MCF 10A (cell line): ENCODE results near the gene KDM4B. TPM values are rescaled to one million over a fixed set of nuclear protein-coding genes. Genes with fewer than 3 reads are reported as not detected.

Source experiments
- BruUV-seq: library from RNA; stranded (reverse); fragments of 400-500 nt; replicated peaks from 2 replicates; lab custom pipeline; 2021; lab: Mats Ljungman, UMichigan
- CTCF ChIA-PET: fragments of 300-600 bp; sonication (Branson Sonifier 250); formaldehyde crosslinking; extraction: SDS; loops from one replicate; lab custom pipeline; 2021; ENCODE audit warnings: antibody characterized with exemption, inconsistent platforms; lab: Yijun Ruan, JAX
- POLR2A ChIA-PET: fragments of 300-600, 350-650 bp; sonication (Branson Sonifier 250); formaldehyde crosslinking; extraction: SDS; loops from one replicate; lab custom pipeline; 2020; ENCODE audit warnings: antibody characterized with exemption, inconsistent platforms; lab: Yijun Ruan, JAX
- DNase-seq: peaks from one replicate; pipeline ENCODE4 v3.0.0-alpha.2; 2018; ENCODE audit not compliant: unreplicated experiment
- H3K27ac Mint-ChIP-seq: one replicate; pipeline ENCODE4 v1.8.0; 2022; ENCODE audit warnings: mild to moderate bottlenecking, low read depth, mixed read lengths; ENCODE audit not compliant: unreplicated experiment
- H3K27me3 Mint-ChIP-seq: one replicate; pipeline ENCODE4 v1.8.0; 2022; ENCODE audit warnings: mixed read lengths; ENCODE audit not compliant: insufficient read depth, unreplicated experiment
- H3K36me3 Mint-ChIP-seq: one replicate; pipeline ENCODE4 v1.8.0; 2022; ENCODE audit warnings: mild to moderate bottlenecking, moderate library complexity, mixed read lengths; ENCODE audit not compliant: insufficient read depth, unreplicated experiment
- H3K4me1 Mint-ChIP-seq: one replicate; pipeline ENCODE4 v1.8.0; 2022; ENCODE audit warnings: mixed read lengths; ENCODE audit not compliant: insufficient read depth, unreplicated experiment
- H3K4me3 Mint-ChIP-seq: one replicate; pipeline ENCODE4 v1.8.0; 2022; ENCODE audit warnings: mild to moderate bottlenecking, moderate library complexity, mixed read lengths; ENCODE audit not compliant: unreplicated experiment
- H3K9me3 Mint-ChIP-seq: one replicate; pipeline ENCODE4 v1.8.0; 2022; ENCODE audit warnings: mixed read lengths; ENCODE audit not compliant: unreplicated experiment
- intact Hi-C: fragments of 100-400 bp; cut with micrococcal nuclease; formaldehyde crosslinking; loops from 2 replicates; pipeline ENCODE4 v1.14.1; 2022
- total RNA-seq: library from RNA; stranded (reverse); gene quantifications from 2 replicates; pipeline ENCODE4 v1.2.3, GENCODE V29; 2022
- TF ChIP-seq, protein P1 (sequence below): fragments of 200-600 bp; IDR thresholded peaks from one replicate; pipeline ENCODE4 v1.8.0; 2022; ENCODE audit warnings: antibody characterized with exemption, mild to moderate bottlenecking; ENCODE audit not compliant: unreplicated experiment

Gene KDM4B
- total RNA-seq, 1 experiment from 2014 or later = 34.4 TPM

GRCh38 chr19:5130371-5131030 is 161.6 kb downstream of the KDM4B start:
- ChIA-PET POLR2A (no interaction called here), CTCF (no interaction called here)
- Mint-ChIP-seq H3K36me3 (peaks cover 26% of the 10 kb centered on the region), H3K4me3 (no peak overlapping the region), H3K27ac (no peak overlapping the region), H3K4me1 (no peaks in the 10 kb centered on the region), H3K9me3 (no peaks in the 10 kb centered on the region), H3K27me3 (no peaks in the 10 kb centered on the region)
- TF ChIP-seq, protein P1, sequence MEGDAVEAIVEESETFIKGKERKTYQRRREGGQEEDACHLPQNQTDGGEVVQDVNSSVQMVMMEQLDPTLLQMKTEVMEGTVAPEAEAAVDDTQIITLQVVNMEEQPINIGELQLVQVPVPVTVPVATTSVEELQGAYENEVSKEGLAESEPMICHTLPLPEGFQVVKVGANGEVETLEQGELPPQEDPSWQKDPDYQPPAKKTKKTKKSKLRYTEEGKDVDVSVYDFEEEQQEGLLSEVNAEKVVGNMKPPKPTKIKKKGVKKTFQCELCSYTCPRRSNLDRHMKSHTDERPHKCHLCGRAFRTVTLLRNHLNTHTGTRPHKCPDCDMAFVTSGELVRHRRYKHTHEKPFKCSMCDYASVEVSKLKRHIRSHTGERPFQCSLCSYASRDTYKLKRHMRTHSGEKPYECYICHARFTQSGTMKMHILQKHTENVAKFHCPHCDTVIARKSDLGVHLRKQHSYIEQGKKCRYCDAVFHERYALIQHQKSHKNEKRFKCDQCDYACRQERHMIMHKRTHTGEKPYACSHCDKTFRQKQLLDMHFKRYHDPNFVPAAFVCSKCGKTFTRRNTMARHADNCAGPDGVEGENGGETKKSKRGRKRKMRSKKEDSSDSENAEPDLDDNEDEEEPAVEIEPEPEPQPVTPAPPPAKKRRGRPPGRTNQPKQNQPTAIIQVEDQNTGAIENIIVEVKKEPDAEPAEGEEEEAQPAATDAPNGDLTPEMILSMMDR = no peak
- intact Hi-C loops = no loop called here
- DNase-seq = no peak
- BruUV-seq = no TSS peak

DNA sequence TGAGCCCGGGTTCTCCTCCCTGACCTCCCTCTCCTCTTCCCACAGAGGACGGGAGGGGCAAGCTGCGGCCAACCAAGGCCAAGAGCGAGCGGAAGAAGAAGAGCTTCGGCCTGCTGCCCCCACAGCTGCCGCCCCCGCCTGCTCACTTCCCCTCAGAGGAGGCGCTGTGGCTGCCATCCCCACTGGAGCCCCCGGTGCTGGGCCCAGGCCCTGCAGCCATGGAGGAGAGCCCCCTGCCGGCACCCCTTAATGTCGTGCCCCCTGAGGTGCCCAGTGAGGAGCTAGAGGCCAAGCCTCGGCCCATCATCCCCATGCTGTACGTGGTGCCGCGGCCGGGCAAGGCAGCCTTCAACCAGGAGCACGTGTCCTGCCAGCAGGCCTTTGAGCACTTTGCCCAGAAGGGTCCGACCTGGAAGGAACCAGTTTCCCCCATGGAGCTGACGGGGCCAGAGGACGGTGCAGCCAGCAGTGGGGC is 162.2 kb downstream of the KDM4B start:
- BruUV-seq = no TSS peak
- DNase-seq = no peak
- TF ChIP-seq, protein P1 = no peak
- intact Hi-C loops = no loop called here
- Mint-ChIP-seq H3K4me3 (no peak overlapping the region), H3K9me3 (no peaks in the 10 kb centered on the region), H3K36me3 (peaks cover 26% of the 10 kb centered on the region), H3K27me3 (no peaks in the 10 kb centered on the region), H3K27ac (no peak overlapping the region), H3K4me1 (no peaks in the 10 kb centered on the region)
- CTCF ChIA-PET = interaction anchor here (0.7 kb wide), 1 partner anchor 59 kb away, joined by 3 read pairs; no protein-coding TSS in a partner anchor
- POLR2A ChIA-PET = no interaction called here

- peaks cover 26% of the 10 kb centered on the region for H3K36me3 Mint-ChIP-seq
- BruUV-seq = no TSS peak
- no peaks in the 10 kb centered on the region for H3K27me3 Mint-ChIP-seq
- H3K27ac Mint-ChIP-seq = no peak overlapping the region
- H3K4me3 Mint-ChIP-seq = no peak overlapping the region
- no peak for DNase-seq
- ChIA-PET POLR2A (no interaction called here), CTCF (interaction anchor here (0.7 kb wide), 1 partner anchor 59 kb away, joined by 3 read pairs; no protein-coding TSS in a partner anchor)
- no peaks in the 10 kb centered on the region for H3K9me3 Mint-ChIP-seq
- intact Hi-C loops = no loop called here
- TF ChIP-seq, protein P1 = no peak
- no peaks in the 10 kb centered on the region for H3K4me1 Mint-ChIP-seq
Observed at GRCh38 chr19:5131506-5132205, 162.7 kb downstream of the KDM4B start.

DNA sequence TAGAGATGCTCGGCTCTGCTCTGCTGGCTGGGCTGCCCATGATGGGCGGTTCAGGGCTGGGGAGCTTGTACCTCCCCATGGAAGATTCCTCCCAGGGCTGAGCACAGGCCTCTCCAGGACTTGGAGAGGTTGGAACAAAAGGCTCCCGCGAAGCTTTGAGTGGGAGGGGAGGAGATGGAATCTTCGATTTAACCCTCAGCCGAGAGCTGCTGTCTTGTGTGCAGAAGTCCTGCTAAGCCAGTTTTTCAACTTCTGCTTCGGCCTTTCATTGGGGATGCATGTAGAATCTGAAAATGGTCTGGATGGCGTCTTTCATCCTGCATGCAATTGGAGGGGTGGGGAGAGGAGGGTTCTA is 163.3 kb downstream of the KDM4B start:
- Mint-ChIP-seq H3K4me1 (no peaks in the 10 kb centered on the region), H3K36me3 (peaks cover 23% of the 10 kb centered on the region), H3K4me3 (no peak overlapping the region), H3K27ac (no peak overlapping the region), H3K9me3 (no peaks in the 10 kb centered on the region), H3K27me3 (no peaks in the 10 kb centered on the region)
- intact Hi-C loops = no loop called here
- no peak for DNase-seq
- ChIA-PET CTCF (no interaction called here), POLR2A (no interaction called here)
- no TSS peak for BruUV-seq
- TF ChIP-seq, protein P1 = no peak
